Eye (tissue), 1 donor: ENCODE measurements around the gene PURA.

Source experiments
- DNase-seq: peaks from one replicate; pipeline ENCODE4 v3.0.0-alpha.2; 2015

The PURA gene

DNA sequence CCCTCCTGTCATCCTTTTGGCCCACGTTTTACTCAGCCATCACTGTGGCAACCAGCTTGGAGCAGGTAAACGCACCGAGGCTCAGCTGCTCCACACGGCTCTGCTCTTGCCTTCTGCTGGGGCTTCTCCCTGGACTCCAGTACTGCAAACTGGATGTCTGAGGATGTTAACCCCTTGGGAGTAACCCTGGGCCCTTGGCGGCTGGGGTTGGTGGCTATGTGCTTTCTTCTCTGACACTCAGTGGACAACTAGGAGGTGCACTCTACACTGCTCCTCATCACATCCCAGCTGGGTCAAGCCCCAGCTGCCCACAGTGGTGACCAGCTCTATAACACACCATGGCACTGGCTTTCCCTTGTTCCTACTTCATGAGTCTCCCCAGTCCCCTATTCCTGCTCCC, 48.9 kb downstream of the PURA start:
- DNase-seq = no peak

DNA sequence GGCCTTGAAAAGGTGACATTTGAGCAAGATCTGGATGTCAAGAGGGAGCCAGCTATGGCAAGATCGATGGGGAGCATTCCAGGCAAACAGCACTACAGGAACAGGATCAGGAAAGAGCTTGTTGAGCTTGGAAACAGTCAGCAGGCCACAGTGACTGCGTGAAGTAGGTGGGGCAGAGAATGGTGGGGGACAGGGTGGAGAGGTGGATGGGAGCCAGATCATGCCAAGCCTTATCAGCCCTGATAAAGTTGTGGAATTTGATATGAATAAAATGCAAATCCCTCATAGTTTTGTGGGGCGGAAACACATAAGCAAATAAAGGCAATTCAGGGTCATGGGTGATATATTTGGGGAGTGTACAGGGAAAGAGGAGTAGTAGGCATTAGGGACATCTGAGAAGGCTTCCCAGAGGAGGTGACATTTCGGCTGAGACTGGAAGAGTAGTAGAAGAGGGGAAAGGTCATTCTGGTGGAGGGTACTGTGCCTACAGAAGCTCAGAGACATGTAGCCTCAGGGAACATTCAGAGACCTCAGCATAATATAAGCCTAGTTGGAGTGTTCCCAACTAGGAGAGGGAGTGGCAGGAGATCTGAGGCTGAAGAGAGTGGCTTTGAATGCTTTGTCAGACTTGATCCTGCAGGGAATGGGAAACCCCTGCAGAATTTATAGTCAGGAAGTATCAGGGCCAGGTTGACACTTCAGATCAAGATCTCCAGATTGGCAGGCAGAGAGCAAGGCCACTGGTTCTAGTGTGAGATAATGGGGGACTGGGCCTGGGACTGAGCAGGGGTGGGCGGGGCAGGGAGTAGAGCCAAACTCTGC, 51.4 kb downstream of the PURA start:
- DNase-seq = no peak

GRCh38 chr5:140165923-140166270, 52.0 kb downstream of the PURA start:
- DNase-seq = no peak

DNA sequence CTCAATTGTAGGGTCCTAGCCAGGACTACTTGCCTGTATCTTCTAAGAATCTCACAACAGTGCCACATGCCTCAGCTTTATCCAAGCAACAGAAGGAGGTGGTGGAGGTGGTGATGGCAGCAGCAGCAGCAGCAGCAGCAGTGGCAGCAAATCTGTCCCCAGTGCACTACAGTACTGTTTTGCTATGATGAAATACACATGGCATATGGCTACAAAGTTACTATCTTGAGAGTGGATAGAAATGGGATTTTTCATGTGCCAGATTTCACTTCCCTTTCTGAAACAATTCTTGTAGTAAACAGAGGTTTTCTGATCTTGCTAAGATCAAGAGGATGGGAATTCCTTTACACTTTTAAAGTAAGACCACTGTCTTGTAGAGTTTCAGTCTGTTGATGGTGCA, 53.0 kb downstream of the PURA start:
- DNase-seq = no peak

DNA sequence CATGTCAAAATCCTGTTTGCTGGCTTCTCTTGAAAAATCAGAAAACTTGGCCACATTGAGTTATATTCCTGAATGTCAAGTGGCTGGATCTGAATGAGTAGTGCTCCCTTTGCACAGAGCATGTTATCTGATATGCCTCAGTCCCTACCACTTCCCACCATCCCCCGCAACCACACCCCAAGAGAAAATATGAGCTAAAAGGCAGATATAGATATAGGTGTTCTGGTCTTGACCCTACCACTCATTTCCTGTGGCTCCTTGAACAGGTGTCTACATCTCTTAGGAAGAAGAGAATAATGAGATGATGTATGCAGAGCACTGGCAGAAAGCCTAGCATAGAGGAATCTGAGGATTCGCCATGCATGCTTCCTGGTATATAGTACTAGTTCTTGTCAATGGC, 54.5 kb downstream of the PURA start:
- no peak for DNase-seq

- DNase-seq = no peak
Observed at GRCh38 chr5:140169410-140169809, 55.5 kb downstream of the PURA start.

GRCh38 chr5:140172483-140172882, 58.6 kb downstream of the PURA start:
- DNase-seq = no peak

- DNase-seq = no peak
Observed at GRCh38 chr5:140174014-140174413, 60.1 kb downstream of the PURA start.

GRCh38 chr5:140174465-140175366, 60.8 kb downstream of the PURA start, which contains the start of gene CYSTM1:
CYSTM1 (plus strand) TSS chr5:140175188; CDS start chr5:140194466, 19,278 bp downstream.
- peak; percentile 98 for DNase-seq
